Activated CD4-positive, alpha-beta T cell treated with anti-CD3 and anti-CD28 coated beads, Interleukin-2, Interleukin-6, amounts not matched to agents 100 ng/mL and 50 ng/mL, durations not matched to agents 16 hours and 8 hours (primary cell): ENCODE results near the gene USP11.

Source experiments
- DNase-seq: peaks from one replicate; pipeline ENCODE4 v3.0.0-alpha.2; 2020

The USP11 gene

DNA sequence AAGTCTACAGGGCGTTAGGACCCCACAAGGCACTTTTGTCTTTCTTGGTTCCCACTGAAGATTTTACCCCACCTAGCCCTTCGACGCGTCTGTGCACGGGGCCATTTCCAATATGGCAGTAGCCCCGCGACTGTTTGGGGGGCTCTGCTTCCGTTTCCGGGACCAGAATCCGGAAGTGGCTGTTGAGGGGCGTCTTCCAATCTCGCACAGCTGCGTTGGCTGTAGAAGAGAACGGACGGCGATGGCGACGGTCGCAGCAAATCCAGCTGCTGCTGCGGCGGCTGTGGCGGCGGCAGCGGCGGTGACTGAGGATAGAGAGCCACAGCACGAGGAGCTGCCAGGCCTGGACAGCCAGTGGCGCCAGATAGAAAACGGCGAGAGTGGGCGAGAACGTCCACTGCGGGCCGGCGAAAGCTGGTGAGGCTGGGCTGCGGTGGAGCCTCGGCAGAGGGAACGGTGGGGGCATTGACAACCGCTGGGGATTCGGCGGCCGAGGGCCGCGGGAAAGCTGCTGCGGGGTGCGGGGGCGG is at the start of gene USP11:
Gene USP11, plus strand, starts transcription at position 207 of the 530 bp plus-strand sequence. Its CDS starts 35 bp downstream, at position 242.
- DNase-seq = peak; percentile 44

DNA sequence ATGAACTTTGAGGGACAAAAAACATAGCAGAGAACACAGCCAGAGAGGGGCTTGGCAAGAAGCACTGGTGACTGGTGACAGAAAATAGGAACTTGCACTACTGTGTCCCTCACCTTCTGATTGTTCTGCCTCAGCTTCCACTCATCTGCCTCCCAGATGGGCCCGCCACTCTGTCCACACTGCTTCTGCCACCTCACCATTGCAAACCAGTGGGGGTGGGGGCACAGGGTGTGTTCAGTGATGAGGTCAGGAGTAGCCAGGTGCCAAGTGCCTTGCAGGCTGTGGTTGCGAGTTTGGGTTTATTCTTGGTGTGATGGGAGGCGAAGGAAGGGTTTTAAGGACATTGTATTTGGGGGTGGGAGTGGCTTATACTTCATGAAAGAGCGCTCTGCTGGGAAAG is 48.3 kb upstream of the USP11 start:
- DNase-seq = no peak

DNA sequence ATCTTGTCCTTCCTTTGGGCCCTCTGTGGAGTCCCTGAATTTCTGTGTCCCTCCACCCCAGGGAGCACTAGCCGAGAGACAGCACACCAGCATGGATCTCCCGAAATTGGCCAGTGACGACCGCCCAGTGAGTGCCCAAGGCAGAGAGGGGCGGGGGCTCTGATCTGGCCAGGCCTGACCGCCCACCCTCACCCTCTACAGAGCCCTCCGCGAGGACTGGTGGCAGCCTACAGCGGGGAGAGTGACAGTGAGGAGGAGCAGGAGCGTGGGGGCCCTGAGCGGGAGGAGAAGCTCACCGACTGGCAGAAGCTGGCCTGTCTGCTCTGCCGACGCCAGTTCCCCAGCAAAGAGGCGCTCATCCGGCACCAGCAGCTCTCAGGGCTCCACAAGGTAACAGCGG is 47.6 kb upstream of the USP11 start:
- DNase-seq = no peak

DNA sequence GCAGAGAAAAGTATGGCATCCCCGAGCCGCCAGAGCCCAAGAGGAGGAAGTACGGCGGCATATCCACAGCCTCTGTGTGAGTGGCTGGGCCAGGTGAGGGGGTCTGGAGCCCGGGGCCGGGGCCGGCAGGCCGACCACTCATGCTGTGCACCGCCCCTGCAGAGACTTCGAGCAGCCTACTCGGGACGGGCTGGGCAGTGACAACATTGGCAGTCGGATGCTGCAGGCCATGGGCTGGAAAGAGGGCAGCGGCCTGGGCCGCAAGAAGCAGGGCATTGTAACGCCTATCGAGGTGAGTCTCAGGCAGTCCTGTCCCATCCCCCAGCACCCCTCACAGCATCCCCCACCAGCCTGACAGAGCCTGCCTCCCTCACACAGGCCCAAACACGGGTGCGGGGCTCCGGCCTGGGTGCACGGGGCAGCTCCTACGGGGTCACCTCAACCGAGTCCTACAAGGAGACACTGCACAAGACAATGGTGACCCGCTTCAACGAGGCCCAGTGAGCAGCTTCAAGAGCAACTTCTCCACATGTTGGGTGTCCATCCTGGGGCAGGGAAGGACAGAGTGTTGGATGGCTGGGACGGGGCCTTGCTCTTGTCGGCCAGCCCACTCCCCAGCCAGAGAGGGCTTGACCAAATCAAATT is 46.6 kb upstream of the USP11 start:
- DNase-seq = no peak

DNA sequence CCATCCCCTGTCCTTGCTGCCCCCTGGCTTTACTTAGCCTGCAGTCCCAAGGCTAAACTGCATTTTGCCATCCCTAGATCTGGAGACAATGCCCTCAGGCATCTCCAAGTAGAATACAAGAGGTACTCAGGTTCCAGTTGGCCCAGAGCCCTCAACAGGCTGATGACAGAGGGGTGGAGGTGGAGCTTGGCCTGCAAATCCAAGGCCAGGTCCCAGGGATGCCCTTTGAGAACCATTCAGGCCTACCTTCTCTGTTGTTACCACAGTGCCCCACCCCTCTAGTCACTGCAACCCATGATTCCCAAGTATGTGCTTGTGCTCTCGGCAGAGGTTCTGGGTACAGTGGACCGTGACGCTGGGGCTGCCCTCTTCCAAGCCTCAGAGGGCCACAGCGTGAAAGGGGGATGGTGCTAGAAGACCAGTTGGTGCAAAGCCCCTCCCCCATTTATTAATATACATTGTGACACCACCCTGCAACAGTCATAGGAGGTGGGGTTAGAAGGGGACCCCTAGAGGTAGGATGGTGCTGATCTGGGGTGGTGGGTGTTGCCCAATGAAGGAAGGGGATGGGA is 45.6 kb upstream of the USP11 start:
- no peak for DNase-seq

DNA sequence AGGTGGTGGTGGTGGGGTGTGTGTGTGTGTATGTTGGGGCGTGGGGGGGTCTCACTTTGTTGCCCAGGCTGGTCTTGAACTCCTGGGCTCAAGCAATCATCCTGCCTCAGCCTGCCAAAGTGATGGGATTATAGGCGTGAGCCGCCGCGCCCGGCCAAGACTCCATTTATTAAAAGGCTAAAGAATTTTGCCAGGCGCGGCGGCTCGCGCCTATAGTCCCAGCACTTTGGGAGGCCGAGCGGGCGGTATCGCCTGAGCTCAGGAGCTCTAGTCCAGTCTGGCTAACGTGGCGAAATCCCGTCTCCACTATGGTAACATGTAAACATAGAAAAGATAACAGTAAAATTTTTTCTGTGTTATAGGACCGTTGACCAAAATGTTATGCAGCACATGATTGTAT is 42.9 kb upstream of the USP11 start:
- no peak for DNase-seq

DNA sequence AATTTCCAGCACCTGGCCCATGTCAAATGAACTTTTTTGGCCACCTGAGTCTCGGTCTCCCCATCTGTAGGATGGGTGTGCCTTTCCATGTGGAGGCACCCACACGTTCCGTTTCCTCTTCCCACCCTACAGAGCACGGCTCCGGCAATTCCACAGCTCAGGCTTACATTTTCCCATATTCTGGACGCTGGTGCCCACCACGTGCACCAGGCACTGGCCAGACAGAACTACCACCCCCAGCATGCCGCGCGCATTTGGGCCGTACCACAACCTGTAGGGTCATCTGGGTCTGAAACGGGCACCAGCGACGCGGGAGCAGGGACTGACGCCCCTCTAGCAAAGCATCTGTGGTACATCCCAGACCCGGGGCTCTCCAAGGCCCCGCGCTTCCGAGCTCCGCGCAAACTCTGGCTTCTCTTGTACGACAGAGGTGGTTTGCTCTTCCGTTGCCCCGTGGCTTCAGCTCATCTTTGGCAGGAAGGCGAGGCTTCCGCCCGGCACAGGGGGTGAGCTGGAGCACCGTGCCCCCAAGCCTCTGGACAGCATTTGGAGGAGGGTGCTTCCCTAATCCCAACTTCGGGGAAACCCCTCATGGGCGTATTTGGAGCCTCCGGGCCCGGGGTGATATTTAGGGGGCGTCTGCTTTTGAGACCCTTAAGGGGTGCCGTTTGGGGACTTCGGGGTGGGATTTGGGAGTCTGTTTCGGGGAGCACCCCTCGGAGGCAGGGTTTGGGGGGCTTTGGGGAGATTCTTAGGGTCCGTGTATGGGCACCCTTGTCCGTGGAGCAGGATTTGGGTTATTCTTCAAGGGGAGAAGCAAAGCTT is 42.2 kb upstream of the USP11 start:
- peak; percentile 93 for DNase-seq

DNA sequence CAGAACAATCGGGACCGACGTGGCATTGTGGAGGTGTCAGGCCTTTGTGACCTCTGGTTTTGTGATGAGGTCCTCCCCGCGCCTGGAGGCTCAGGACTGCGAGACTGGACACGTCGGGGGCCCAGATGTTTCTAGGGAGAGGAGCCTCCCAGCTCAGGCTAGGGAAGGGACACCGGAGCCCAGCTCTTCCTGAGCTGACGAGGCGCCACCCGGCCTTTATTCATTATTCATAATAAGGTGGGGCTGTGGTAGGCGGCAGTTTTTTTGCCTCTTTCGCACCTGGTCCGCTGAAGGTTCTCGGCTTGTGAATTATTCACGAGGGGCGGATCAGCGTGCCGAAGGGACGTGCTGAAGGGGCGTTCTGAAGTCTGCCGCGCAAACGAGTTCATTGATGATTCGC is 41.5 kb upstream of the USP11 start:
- DNase-seq = peak; percentile 51

DNA sequence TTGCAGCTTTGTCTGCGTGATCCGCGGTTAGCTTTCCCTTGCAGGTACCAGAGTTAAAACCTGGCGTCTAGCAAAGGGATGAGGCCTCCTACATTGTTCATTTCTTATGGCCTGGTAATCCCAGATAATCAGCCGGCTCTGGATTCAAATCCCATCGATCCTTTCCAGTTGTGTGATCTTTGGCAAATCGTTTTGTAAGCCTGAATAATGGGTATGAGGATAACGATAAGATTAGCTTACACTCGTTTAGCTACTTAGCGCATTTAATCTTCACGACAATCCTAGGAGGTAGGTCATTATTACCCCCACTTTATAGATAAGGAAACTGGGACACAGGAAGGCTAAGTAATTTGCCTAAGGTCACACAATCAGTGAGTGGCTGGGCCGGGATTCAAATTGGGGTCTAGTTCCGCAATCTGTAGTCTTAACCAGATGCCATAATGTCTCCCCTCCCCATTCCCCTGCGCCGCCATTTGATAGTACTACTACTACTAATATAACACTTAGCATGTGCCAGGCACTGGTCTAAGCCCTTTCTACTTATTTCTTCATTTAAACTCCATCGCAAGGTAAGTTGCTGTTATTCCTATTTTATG is 40.9 kb upstream of the USP11 start:
- no peak for DNase-seq

DNA sequence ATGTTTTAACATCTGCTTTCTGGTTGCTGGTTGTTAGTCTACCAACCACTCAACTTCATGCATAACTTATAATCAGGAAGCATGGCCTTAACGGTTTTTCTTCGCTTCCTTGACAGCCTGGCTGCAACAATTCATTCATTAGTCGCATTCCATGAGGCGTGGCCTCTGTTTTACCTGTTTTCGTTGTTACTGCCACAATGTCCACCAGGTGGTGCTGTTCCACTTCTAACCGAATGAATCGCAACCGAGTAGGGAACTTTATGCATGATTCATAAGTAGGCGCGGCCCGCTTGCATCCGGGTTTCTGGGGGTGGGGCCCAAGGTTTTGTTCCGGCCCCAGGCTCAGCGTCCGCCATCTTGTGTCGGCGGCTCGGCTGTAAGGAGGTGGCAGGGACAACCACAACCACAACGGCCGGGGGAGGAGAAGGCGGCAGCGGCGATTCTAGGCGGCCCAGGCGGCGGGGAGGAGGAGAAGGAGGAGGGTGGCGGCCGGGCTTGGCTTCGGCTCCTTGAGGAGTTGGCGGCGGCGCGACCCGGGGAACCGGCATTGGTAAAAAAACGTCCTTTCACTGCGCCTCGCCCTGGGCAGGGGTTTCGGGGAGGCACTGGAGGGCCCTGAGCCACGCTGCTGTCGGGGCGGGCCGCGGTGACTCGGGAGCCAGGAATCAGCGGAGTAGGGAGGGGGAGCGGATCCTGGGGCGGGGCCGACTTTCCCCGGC is 39.2 kb upstream of the USP11 start, which contains the start of gene UBA1:
Gene UBA1, plus strand, starts transcription at position 355 of the 719 bp plus-strand sequence. CDS start 4,974 bp downstream, outside the sequence.
- DNase-seq = peak; percentile 98

DNA sequence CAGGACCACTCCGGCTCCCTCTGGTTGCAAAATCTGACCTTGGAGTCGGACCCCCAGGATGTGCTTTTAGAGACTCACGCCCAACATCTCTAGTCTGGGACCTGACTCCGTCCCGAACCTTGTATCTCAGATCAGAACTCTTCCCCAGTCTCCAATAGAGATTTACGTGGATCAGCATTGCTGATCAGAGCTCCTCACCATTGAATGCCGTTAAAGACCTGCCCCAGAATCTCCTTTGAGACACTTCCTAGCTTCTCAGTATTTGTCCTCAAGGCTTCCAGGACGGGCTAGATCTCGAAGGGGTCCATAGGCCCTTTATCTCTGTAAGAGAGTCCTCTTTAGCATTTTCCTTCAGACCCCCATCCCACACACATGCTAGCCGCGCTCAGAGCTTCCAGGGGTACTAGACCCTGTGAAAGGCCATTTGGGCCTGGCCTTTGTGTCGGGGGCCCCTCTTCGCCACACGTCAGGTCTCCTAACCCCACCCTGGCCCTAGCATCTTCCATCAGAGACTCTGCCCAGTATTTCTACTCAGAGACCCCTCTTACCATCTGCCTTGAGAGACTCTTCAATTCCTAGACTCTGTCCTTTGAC is 38.5 kb upstream of the USP11 start:
- DNase-seq = no peak

DNA sequence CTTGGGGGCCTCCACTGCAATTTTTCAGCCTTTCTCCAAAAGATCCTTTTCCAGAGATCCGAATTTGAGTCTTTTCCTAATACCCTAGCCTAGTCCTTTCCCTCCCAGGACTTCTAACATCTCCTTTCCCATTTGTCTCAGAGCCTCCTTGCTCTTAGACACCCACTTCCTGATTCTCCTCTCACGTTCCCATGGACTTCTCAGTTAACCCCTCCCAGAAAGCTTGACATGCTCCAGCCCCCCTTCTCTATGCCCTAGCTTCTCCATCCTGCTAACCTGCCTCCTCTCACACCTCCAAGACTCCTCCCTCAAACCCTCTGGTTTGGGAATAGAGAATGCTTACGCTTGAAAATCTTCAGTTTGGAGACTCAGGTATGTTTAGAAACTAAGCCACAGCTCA is 36.7 kb upstream of the USP11 start:
- no peak for DNase-seq

DNA sequence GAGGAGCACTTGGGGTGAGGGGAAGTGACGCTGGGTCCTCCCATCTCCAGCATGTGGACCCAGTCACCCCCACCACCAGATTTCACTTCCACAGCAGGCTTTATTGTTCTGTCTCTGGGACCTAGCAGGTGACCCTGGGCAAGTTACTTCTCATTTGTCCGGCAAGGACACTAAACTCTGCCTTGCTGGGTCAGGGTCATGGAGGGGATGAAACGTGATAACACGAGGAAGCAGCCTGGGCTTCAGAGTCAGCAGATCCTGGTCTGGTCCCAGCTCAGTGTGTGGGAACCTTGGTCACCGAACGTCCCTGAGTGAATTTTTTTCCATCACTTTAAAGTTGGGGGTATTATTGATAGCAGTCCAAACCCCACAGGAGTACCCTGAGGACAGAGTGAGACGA is 35.3 kb upstream of the USP11 start:
- no peak for DNase-seq

DNA sequence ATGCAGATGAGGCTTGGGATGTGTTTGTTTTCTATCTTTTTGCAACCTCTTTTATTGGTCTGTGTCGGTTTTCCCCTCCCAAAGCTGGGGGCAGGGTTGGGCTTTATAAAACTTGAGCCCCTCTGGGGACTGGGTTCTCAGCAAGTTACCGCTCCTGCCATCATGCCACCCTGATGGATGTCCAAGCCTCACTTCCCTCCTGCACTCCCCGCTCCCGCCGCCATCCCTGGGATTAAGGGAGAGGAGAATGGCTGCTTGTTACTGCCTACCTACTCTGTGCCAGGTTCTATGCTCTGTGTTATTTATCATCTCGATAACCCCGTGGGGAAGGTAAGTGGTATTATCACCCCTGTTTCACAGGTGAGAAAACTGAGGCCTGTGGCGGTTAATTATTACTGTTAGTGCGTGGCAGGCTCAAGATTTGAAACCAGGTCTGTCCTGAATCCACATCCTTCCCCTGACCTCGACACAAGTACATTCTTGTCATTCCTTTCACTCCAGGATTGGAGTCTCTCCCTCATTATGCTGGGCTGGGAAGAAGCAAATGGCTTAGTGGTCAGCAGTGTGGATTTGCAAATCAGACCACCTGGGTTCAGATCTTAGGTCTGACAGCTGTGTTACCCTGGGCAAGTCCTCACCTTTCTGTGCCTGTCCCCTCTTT is 34.7 kb upstream of the USP11 start:
- DNase-seq = no peak

DNA sequence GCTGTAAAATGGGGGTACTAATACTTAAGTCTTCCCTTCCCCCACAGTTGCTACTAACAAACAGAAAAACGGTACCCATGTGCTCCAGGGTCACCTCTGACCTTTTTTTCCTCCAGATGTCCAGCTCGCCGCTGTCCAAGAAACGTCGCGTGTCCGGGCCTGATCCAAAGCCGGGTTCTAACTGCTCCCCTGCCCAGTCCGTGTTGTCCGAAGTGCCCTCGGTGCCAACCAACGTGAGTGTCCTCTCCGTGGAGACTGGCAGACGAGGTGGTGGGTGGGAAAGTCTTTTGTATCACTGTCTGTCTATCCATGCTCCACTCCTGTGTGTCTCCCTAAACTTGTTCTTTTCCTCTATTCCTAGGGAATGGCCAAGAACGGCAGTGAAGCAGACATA is 34.1 kb upstream of the USP11 start:
- DNase-seq = no peak

DNA sequence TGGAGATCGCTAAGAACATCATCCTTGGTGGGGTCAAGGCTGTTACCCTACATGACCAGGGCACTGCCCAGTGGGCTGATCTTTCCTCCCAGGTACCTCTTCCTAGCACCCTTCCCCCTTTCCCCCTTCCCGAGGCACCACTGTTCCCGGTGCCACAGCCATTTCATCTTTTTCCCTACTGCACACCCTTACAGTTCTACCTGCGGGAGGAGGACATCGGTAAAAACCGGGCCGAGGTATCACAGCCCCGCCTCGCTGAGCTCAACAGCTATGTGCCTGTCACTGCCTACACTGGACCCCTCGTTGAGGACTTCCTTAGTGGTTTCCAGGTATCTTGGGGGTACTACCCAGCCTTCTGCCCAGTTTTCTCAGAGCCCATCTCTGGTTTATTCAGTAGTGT is 33.5 kb upstream of the USP11 start:
- DNase-seq = no peak

DNA sequence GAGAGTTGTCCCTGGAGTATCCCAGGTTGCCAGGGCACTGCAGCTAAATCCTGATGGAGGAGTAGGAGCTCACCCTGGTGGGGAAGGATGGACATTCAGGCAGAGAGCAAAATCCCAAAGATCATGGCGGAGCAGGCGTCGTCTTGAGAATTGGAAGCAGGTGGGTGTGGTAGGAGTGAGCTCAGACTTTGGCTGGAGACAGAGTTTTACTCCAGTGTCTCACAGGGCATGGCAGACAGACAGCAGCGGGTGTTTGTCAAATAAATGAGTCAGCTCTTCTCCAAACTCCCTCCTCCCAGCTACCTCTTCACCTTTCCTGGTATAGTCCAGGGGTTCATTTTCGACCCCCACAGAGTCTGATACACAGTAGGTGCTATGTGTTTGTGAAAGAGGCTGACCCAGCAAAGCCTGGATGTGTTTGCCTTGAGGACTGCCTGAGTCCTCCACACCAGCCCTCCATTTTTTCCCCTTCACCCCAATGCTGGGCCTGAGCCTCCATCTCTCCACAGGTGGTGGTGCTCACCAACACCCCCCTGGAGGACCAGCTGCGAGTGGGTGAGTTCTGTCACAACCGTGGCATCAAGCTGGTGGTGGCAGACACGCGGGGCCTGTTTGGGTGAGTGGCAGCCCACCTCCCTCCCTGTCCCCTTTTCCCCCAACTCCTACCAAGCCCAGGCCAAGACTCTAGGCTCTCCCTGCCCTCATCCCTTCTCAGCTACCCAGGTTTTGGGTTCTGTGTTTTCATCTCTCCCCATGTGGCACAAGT is 32.2 kb upstream of the USP11 start:
- no peak for DNase-seq

DNA sequence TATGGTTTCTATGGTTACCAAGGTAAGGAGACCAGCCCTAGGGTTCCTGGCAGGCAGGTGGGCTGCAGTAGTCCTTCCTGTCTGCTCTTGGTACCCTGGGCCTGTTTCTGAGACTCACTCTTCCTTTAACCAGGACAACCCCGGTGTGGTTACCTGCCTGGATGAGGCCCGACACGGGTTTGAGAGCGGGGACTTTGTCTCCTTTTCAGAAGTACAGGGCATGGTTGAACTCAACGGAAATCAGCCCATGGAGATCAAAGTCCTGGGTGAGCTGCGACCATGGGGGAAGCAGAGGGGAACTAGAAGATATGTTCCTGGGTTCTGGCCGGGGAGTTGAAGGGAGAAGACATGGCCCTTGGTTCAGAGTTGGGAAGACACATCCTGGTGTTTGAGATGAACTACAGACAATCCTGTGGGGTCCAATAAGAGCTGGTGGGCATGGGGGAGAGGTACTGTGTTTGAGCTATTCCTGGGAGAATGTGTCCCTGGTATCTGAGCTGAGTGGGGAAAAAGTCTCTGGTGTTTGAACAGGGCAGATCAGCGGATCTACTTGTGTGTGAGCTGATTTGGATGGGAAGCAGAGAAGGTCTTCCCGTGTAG is 31.4 kb upstream of the USP11 start:
- no peak for DNase-seq

DNA sequence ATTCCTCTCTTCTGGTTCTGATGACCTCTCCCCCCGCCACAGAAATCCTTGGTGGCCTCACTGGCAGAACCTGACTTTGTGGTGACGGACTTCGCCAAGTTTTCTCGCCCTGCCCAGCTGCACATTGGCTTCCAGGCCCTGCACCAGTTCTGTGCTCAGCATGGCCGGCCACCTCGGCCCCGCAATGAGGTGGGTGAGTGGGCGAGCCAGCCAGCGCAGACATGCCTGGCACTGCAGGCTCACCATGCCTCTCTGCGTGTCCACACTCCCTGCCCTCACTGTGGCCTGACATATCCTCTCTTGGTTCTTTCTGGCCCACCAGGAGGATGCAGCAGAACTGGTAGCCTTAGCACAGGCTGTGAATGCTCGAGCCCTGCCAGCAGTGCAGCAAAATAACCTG is 30.5 kb upstream of the USP11 start:
- no peak for DNase-seq

DNA sequence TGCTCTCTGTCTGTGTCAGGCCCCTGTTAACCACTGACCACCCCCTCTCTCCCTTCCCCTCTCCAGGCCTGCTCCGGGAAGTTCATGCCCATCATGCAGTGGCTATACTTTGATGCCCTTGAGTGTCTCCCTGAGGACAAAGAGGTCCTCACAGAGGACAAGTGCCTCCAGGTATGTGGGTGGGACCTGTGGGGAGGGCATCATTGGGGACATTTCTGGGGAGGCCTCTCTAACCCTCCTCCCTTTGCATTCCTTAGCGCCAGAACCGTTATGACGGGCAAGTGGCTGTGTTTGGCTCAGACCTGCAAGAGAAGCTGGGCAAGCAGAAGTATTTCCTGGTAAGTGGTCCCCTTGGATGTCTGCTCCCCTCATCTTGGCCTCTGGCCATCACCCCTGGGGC is 29.9 kb upstream of the USP11 start:
- no peak for DNase-seq

DNA sequence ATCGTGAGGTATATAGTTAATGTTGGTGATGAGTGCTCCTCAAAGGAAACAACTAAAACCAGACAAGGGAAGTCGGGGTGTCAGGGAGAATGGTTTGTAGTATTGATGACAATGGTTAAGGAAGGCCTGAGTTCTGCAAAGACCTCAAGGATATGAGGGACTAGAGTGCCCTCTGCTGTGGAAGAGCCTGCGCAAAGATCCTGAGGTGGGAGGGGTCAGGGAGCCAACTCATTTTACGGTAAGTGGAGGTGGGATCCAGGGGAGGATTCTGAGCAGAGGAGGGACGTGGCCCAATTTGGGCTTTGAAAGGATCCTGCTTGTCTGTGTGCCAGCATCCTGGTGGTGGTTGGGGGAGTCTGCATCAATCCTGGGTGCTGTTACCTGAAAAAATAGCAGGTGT is 27.8 kb upstream of the USP11 start:
- no peak for DNase-seq
